GM19043 (cell line): ENCODE measurements around the gene EMX1.

Experiments
- ATAC-seq: cut with Tn5 transposase; IDR thresholded peaks from one replicate; pipeline ENCODE4 v1.9.1; 2021; ENCODE audit warnings: low read depth; ENCODE audit not compliant: unreplicated experiment

EMX1 gene

GRCh38 chr2:72940786-72941185, 23.5 kb downstream of the EMX1 start:
- ATAC-seq = no peak

- ATAC-seq = no peak
Measured at GRCh38 chr2:72942293-72942692, 25.0 kb downstream of the EMX1 start.

GRCh38 chr2:72942881-72943418, 25.6 kb downstream of the EMX1 start:
- no peak for ATAC-seq

GRCh38 chr2:72943540-72944395, 26.4 kb downstream of the EMX1 start:
- no peak for ATAC-seq

- ATAC-seq = no peak
Measured at GRCh38 chr2:72944804-72945449, 27.6 kb downstream of the EMX1 start.

- no peak for ATAC-seq
Measured at GRCh38 chr2:72945450-72946019, 28.2 kb downstream of the EMX1 start.

GRCh38 chr2:72946466-72946865, 29.1 kb downstream of the EMX1 start:
- ATAC-seq = no peak

- no peak for ATAC-seq
Measured at GRCh38 chr2:72947952-72948830, 30.9 kb downstream of the EMX1 start.

GRCh38 chr2:72949045-72949444, 31.7 kb downstream of the EMX1 start:
- ATAC-seq = no peak

- no peak for ATAC-seq
Measured at GRCh38 chr2:72949642-72950041, 32.3 kb downstream of the EMX1 start.

- no peak for ATAC-seq
Measured at GRCh38 chr2:72950558-72951255, 33.4 kb downstream of the EMX1 start.

GRCh38 chr2:72951303-72952095, 34.2 kb downstream of the EMX1 start:
- no peak for ATAC-seq

GRCh38 chr2:72952110-72952823, 34.9 kb downstream of the EMX1 start:
- ATAC-seq = no peak

- ATAC-seq = no peak
Measured at GRCh38 chr2:72952961-72953360, 35.6 kb downstream of the EMX1 start.

- ATAC-seq = no peak
Measured at GRCh38 chr2:72953528-72953927, 36.2 kb downstream of the EMX1 start.

GRCh38 chr2:72953976-72954375, 36.7 kb downstream of the EMX1 start:
- no peak for ATAC-seq

GRCh38 chr2:72954376-72955227, 37.3 kb downstream of the EMX1 start:
- ATAC-seq = no peak
